ENCODE results near the gene ERICH4. TPM values are rescaled to one million over a fixed set of nuclear protein-coding genes. Genes with fewer than 3 reads are reported as not detected.
"Not testable (repeated sequence)": the region's sequence is repeated elsewhere in the genome, so short reads cannot be mapped to it uniquely, and the experiment has no call there.

Gene ERICH4
- total RNA-seq: not detected in 2 replicates

GRCh38 chr19:41442473-41443355, at the start of gene ERICH4:
Gene ERICH4 (plus strand): TSS chr19:41443156. CDS start chr19:41443170, 14 bp downstream.
- intact Hi-C loops (cut with micrococcal nuclease): no loop called here

GRCh38 chr19:41395355-41395754, 47.6 kb upstream of the ERICH4 start:
- intact Hi-C loops (cut with micrococcal nuclease): loop anchor here (10.0 kb wide), 1 partner anchor 681 kb away; the partner anchor contains the start of genes COQ8B and ITPKC

- intact Hi-C loops (cut with micrococcal nuclease): loop anchor here (1.0 to 10.0 kb wide), 4 partner anchors 33 to 683 kb away; partner anchors contain the start of genes B9D2, COQ8B, DMAC2 and ITPKC
Measured at GRCh38 chr19:41397086-41398049, 45.6 kb upstream of the ERICH4 start, which contains the start of the genes BCKDHA and EXOSC5. Gene BCKDHA (plus strand): TSS chr19:41397818. CDS start chr19:41397828, 10 bp downstream. Gene EXOSC5 (minus strand): TSS chr19:41397359. CDS start chr19:41397328, 31 bp downstream.

GRCh38 chr19:41398050-41398418, 44.9 kb upstream of the ERICH4 start:
- intact Hi-C loops (cut with micrococcal nuclease): loop anchor here (10.0 kb wide), 1 partner anchor 683 kb away; the partner anchor contains the start of genes COQ8B and ITPKC

GRCh38 chr19:41398598-41398997, 44.4 kb upstream of the ERICH4 start:
- intact Hi-C loops (cut with micrococcal nuclease): loop anchor here (10.0 kb wide), 1 partner anchor 684 kb away; the partner anchor contains the start of genes COQ8B and ITPKC

- intact Hi-C loops (cut with micrococcal nuclease): loop anchor here (10.0 kb wide), 1 partner anchor 684 kb away; the partner anchor contains the start of genes COQ8B and ITPKC
Measured at GRCh38 chr19:41399091-41399490, 43.9 kb upstream of the ERICH4 start.

GRCh38 chr19:41399525-41399924, 43.4 kb upstream of the ERICH4 start:
- intact Hi-C loops (cut with micrococcal nuclease): loop anchor here (10.0 kb wide), 1 partner anchor 685 kb away; the partner anchor contains the start of genes COQ8B and ITPKC

GRCh38 chr19:41401483-41401882, 41.5 kb upstream of the ERICH4 start:
- intact Hi-C loops (cut with micrococcal nuclease): no loop called here

- intact Hi-C loops (cut with micrococcal nuclease): no loop called here
Measured at GRCh38 chr19:41402010-41402409, 40.9 kb upstream of the ERICH4 start.

GRCh38 chr19:41403181-41403970, 39.6 kb upstream of the ERICH4 start:
- intact Hi-C loops (cut with micrococcal nuclease): no loop called here

- intact Hi-C loops (cut with micrococcal nuclease): no loop called here
Measured at GRCh38 chr19:41405776-41406175, 37.2 kb upstream of the ERICH4 start.

GRCh38 chr19:41407271-41407670, 35.7 kb upstream of the ERICH4 start:
- intact Hi-C loops (cut with micrococcal nuclease): no loop called here

GRCh38 chr19:41408256-41408655, 34.7 kb upstream of the ERICH4 start:
- intact Hi-C loops (cut with micrococcal nuclease): no loop called here

- intact Hi-C loops (cut with micrococcal nuclease): not testable (repeated sequence)
Measured at GRCh38 chr19:41408846-41409245, 34.1 kb upstream of the ERICH4 start.

- intact Hi-C loops (cut with micrococcal nuclease): no loop called here
Measured at GRCh38 chr19:41409288-41409687, 33.7 kb upstream of the ERICH4 start.

- intact Hi-C loops (cut with micrococcal nuclease): no loop called here
Measured at GRCh38 chr19:41410336-41411054, 32.5 kb upstream of the ERICH4 start.

- intact Hi-C loops (cut with micrococcal nuclease): no loop called here
Measured at GRCh38 chr19:41411100-41411967, 31.6 kb upstream of the ERICH4 start.

- intact Hi-C loops (cut with micrococcal nuclease): no loop called here
Measured at GRCh38 chr19:41411968-41412265, 31.0 kb upstream of the ERICH4 start.

- intact Hi-C loops (cut with micrococcal nuclease): no loop called here
Measured at GRCh38 chr19:41412953-41413352, 30.0 kb upstream of the ERICH4 start.
